Transverse colon (tissue), 4 donors: ENCODE measurements around the gene TIPARP. TPM values are rescaled to one million over a fixed set of nuclear protein-coding genes. Genes with fewer than 3 reads are reported as not detected.

ENCODE experiments used
- DNase-seq: peaks from one replicate; pipeline ENCODE4 v3.0.0-alpha.2; 2019
- H3K27ac ChIP-seq, 4 donors: fragments of 200-600 bp; sonication (generic); 2 replicates each; pipeline ENCODE4 v1.5.1; 2016 to 2018; ENCODE audit warnings: inconsistent platforms in 4 of 4
- H3K27me3 ChIP-seq: fragments of 200-600 bp; sonication (generic); 2 replicates; pipeline ENCODE4 v1.5.1; 2017; ENCODE audit warnings: inconsistent platforms
- H3K36me3 ChIP-seq, 4 donors: fragments of 200-600 bp; sonication (generic); 2 replicates each; pipeline ENCODE4 v1.5.1; 2017 to 2019; ENCODE audit warnings: inconsistent platforms in 4 of 4
- H3K4me1 ChIP-seq, 4 donors: fragments of 200-600 bp; sonication (generic); 2 replicates each; pipeline ENCODE4 v1.5.1; 2017 to 2020; ENCODE audit warnings: inconsistent platforms in 4 of 4
- H3K4me3 ChIP-seq, 4 donors: fragments of 200-600 bp; sonication (generic); 1 replicate in 1 of 4; 2 replicates in 3 of 4; pipeline versions ENCODE4 v1.5.1 to v1.6.1; 2017 to 2019; ENCODE audit warnings: inconsistent platforms in 4 of 4
- H3K9me3 ChIP-seq, 2 donors: fragments of 200-600 bp; sonication (generic); 2 replicates each; pipeline ENCODE4 v1.5.1; 2017 to 2019; ENCODE audit warnings: inconsistent platforms in 2 of 2
- EP300 ChIP-seq: sonication (generic); formaldehyde crosslinking; IDR thresholded peaks from one replicate; pipeline ENCODE4 v1.6.1; 2017; ENCODE audit warnings: antibody characterized with exemption, low read depth
- POLR2A ChIP-seq: fragments of 450-650 bp; IDR thresholded peaks from one replicate; pipeline ENCODE4 v1.6.1; 2016; ENCODE audit warnings: antibody characterized with exemption, mild to moderate bottlenecking, moderate library complexity
- POLR2AphosphoS5 ChIP-seq, 3 donors: sonication (generic); formaldehyde crosslinking; IDR thresholded peaks; one replicate each; pipeline ENCODE4 v1.6.1; 2016; ENCODE audit warnings: antibody characterized with exemption in 3 of 3
- WGBS, 2 donors: methylation state at CpG; one replicate each; pipeline ENCODE4 v1.1.5; 2018; ENCODE audit warnings: low coverage in 1 of 2; 5-methylcytosine and 5-hydroxymethylcytosine counted together
- in situ Hi-C, 4 donors: fragments of 200-750 bp; cut with MboI; loops; one replicate each; pipeline versions ENCODE4 v1.15.0 to v1.15.1; 2017; ENCODE audit warnings: low sequenced_read_pairs in 3 of 4, low pct_ligation_motif_present in 1 of 4, low pct_unique_long_range_greater_than_20kb in 1 of 4
- intact Hi-C: fragments of 100-400 bp; cut with DNase I; formaldehyde crosslinking; loops from one replicate; pipeline ENCODE4 v1.15.1; 2023; ENCODE audit warnings: low total_unique reads
- total RNA-seq, 4 donors: library from RNA; depleted of rRNA; stranded (reverse); fragments of >200 nt; gene quantifications; one replicate each; pipeline ENCODE4 v1.1.0, GENCODE V29; 2016
- TF ChIP-seq, protein P1 (sequence below), 5 experiments: fragments of 200-600 bp in 3 of 5; fragments of 450-650 bp in 2 of 5; sonication (generic) in 3 of 5; IDR thresholded peaks; 1 replicate in 2 of 5; 2 replicates in 3 of 5; pipeline ENCODE4 v1.5.1; 2016 to 2017; ENCODE audit warnings: antibody characterized with exemption in 5 of 5, inconsistent platforms in 3 of 5, mild to moderate bottlenecking in 2 of 5, moderate library complexity in 1 of 5

Gene TIPARP
- total RNA-seq, 4 donors from 2014 or later = 11.9 to 47.1 (median 34.3) TPM

- H3K27me3 ChIP-seq = no peaks in the 10 kb centered on the region
- H3K4me1 ChIP-seq = peaks cover 18 to 32% (median 26%) of the 10 kb centered on the region in 4 donors
- H3K27ac ChIP-seq = no peak overlapping the region
- TF ChIP-seq POLR2A = no peak
- no peak for TF ChIP-seq POLR2AphosphoS5 (IDR thresholded peaks at IDR 0.05)
- TF ChIP-seq EP300 = no peak
- TF ChIP-seq, protein P1, sequence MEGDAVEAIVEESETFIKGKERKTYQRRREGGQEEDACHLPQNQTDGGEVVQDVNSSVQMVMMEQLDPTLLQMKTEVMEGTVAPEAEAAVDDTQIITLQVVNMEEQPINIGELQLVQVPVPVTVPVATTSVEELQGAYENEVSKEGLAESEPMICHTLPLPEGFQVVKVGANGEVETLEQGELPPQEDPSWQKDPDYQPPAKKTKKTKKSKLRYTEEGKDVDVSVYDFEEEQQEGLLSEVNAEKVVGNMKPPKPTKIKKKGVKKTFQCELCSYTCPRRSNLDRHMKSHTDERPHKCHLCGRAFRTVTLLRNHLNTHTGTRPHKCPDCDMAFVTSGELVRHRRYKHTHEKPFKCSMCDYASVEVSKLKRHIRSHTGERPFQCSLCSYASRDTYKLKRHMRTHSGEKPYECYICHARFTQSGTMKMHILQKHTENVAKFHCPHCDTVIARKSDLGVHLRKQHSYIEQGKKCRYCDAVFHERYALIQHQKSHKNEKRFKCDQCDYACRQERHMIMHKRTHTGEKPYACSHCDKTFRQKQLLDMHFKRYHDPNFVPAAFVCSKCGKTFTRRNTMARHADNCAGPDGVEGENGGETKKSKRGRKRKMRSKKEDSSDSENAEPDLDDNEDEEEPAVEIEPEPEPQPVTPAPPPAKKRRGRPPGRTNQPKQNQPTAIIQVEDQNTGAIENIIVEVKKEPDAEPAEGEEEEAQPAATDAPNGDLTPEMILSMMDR (IDR thresholded peaks at IDR 0.05) = no peak
- H3K36me3 ChIP-seq = peaks cover 0 to 33% (median 11%) of the 10 kb centered on the region in 4 donors
- H3K4me3 ChIP-seq = no peak overlapping the region
- DNase-seq = no peak
- no peaks in the 10 kb centered on the region for H3K9me3 ChIP-seq
- in situ Hi-C loops (loop anchor here in 2 of 4 donors (25.0 kb wide), 2 partner anchors 468 to 532 kb away; partner anchors contain the start of gene CCNL1 (in 1 of the 2)), intact Hi-C loops (no loop called here)
Observed at GRCh38 chr3:156694536-156694935, 20.1 kb downstream of the TIPARP start.

GRCh38 chr3:156702367-156702766 lies 28.0 kb downstream of the TIPARP start:
- in situ Hi-C loops = no loop called here
- no peak overlapping the region for H3K4me3 ChIP-seq
- no peaks in the 10 kb centered on the region for H3K27me3 ChIP-seq
- peaks cover 0 to 22% (median 8%) of the 10 kb centered on the region in 4 donors for H3K4me1 ChIP-seq
- 86 to 95% methylated on average over 1 of the region's 1 CpG for WGBS, 2 donors
- no peak for TF ChIP-seq EP300
- no peak for TF ChIP-seq POLR2AphosphoS5 (IDR thresholded peaks at IDR 0.05)
- TF ChIP-seq, protein P1 (IDR thresholded peaks at IDR 0.05) = no peak
- TF ChIP-seq POLR2A = no peak
- no peak overlapping the region for H3K27ac ChIP-seq
- DNase-seq = no peak
- no peaks in the 10 kb centered on the region for H3K9me3 ChIP-seq
- intact Hi-C loops = no loop called here
- H3K36me3 ChIP-seq = peaks cover 0 to 38% (median 13%) of the 10 kb centered on the region in 4 donors

DNA sequence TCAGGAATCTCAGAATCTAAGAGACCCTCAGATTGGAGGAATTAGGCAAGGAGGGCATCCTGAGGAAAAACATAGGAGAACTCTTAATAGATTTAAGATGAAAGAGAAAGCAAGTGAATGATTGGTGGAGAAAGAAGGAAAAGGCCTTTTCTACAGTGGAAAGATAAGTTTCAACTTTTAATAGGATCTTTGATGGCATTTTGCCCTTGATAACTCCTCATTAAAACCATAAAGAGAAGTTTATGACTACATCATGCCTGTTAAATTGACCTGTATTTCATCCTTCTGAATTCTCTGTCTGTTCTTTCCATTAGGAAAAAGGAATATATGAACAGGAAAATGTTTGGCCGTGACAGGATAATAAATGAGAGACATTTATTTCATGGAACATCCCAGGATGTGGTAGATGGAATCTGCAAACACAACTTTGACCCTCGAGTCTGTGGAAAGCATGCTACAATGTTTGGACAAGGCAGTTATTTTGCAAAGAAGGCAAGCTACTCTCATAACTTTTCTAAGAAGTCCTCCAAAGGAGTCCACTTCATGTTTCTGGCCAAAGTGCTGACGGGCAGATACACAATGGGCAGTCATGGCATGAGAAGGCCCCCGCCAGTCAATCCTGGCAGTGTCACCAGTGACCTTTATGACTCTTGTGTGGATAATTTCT lies 30.1 kb downstream of the TIPARP start:
- in situ Hi-C loops (no loop called here), intact Hi-C loops (no loop called here)
- TF ChIP-seq, protein P1 (IDR thresholded peaks at IDR 0.05) = no peak
- TF ChIP-seq POLR2AphosphoS5 (IDR thresholded peaks at IDR 0.05) = no peak
- no peak for TF ChIP-seq POLR2A
- peaks cover 0 to 38% (median 14%) of the 10 kb centered on the region in 4 donors for H3K36me3 ChIP-seq
- no peaks in the 10 kb centered on the region for H3K9me3 ChIP-seq
- no peak for DNase-seq
- no peaks in the 10 kb centered on the region for H3K27me3 ChIP-seq
- H3K4me3 ChIP-seq = no peak overlapping the region
- 72 to 73% methylated on average over 3 to 4 of the region's 4 CpGs for WGBS, 2 donors
- peaks cover 0 to 22% (median 8%) of the 10 kb centered on the region in 4 donors for H3K4me1 ChIP-seq
- peak overlapping the region in 1 of 4 donors; percentile 10 for H3K27ac ChIP-seq

DNA sequence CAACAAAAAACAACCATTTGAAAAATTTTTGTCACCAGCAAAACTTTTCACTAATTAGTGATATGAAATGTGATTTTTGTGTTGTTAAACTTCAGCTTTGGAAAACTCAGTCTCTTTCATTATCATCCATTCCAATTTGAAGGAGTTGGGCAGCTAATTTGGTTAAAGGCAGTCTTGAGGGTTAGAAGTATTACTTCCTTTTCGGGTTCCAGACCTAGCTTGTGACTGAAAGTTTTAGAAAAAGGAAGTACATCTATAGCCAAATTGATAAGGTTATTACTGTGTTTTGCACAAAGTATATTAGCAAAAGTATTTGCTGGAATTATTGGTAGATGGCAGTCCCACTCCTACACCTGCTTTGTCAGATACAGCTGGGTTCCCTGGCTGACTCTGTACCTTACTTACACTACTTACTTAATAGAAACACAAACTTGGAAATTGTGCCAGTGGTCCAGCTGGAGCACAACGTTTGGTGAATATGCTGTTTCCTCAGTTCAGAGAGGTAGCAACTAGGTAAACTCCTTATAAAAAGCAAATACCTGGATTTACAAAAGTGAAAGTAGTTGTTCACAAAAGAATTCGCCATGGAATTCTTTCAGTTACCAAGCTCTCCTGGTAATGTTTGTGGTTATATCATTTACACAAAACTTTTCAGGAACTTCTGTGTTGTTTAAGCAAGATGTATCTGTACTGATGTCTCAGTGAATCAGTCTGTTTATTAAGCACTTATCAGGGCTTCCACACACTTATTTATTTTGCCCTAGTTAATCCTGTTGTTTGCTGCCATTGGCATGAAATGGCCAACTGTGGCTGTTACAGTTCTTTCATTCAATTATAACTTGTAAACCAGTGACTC lies 31.6 kb downstream of the TIPARP start:
- peaks cover 0 to 26% (median 8%) of the 10 kb centered on the region in 4 donors for H3K4me1 ChIP-seq
- WGBS, 2 donors = 59 to 75% methylated on average over 2 to 3 of the region's 3 CpGs
- H3K4me3 ChIP-seq = no peak overlapping the region
- intact Hi-C loops = no loop called here
- TF ChIP-seq, protein P1 (IDR thresholded peaks at IDR 0.05) = no peak
- TF ChIP-seq EP300 (no peak), POLR2A (no peak), POLR2AphosphoS5 (IDR thresholded peaks at IDR 0.05) (no peak)
- H3K36me3 ChIP-seq = peaks cover 0 to 32% (median 14%) of the 10 kb centered on the region in 4 donors
- no peaks in the 10 kb centered on the region for H3K27me3 ChIP-seq
- in situ Hi-C loops = no loop called here
- no peaks in the 10 kb centered on the region for H3K9me3 ChIP-seq
- DNase-seq = no peak
- H3K27ac ChIP-seq = no peak overlapping the region
